Liver (tissue), 9 donors: ENCODE results near the gene DNM2. TPM values are rescaled to one million over a fixed set of nuclear protein-coding genes. Genes with fewer than 3 reads are reported as not detected.

ENCODE experiments used
- DNase-seq: peaks from one replicate; pipeline ENCODE4 v3.0.0-alpha.2; 2017; ENCODE audit warnings: low spot score
- H3K27ac ChIP-seq, 2 donors: one replicate each; pipeline ENCODE4 v1.7.0; 2013; ENCODE audit warnings: inconsistent platforms in 2 of 2, low read length in 2 of 2, control low read depth in 1 of 2, low read depth in 1 of 2, mild to moderate bottlenecking in 1 of 2
- H3K27me3 ChIP-seq, 4 donors: one replicate each; pipeline versions ENCODE4 v1.6.1 to v1.7.0; 2013; ENCODE audit warnings: low read length in 3 of 4, inconsistent platforms in 1 of 4, mild to moderate bottlenecking in 1 of 4, moderate library complexity in 1 of 4; ENCODE audit not compliant: control insufficient read depth in 4 of 4, insufficient read depth in 4 of 4
- H3K36me3 ChIP-seq, 4 donors: one replicate each; pipeline versions ENCODE4 v1.6.1 to v1.7.0; 2013; ENCODE audit warnings: low read length in 3 of 4, mild to moderate bottlenecking in 3 of 4, low read depth in 1 of 4, moderate library complexity in 1 of 4; ENCODE audit not compliant: control insufficient read depth in 4 of 4, insufficient read depth in 3 of 4
- H3K4me1 ChIP-seq, 4 donors: one replicate each; pipeline versions ENCODE4 v1.6.1 to v1.7.0; 2013; ENCODE audit warnings: low read length in 3 of 4, mild to moderate bottlenecking in 3 of 4, moderate library complexity in 1 of 4; ENCODE audit not compliant: control insufficient read depth in 4 of 4, insufficient read depth in 4 of 4
- H3K4me3 ChIP-seq, 3 donors: one replicate each; pipeline versions ENCODE4 v1.6.1 to v1.7.0; 2013; ENCODE audit warnings: low read length in 3 of 3, control low read depth in 1 of 3, low read depth in 1 of 3, mild to moderate bottlenecking in 1 of 3
- H3K9ac ChIP-seq, 2 donors: one replicate each; pipeline ENCODE4 v1.7.0; 2013; ENCODE audit warnings: low read length in 2 of 2, mild to moderate bottlenecking in 2 of 2, moderate library complexity in 2 of 2, control low read depth in 1 of 2, low read depth in 1 of 2
- H3K9me3 ChIP-seq, 4 donors: one replicate each; pipeline versions ENCODE4 v1.6.1 to v1.7.0; 2013; ENCODE audit warnings: low read length in 3 of 4; ENCODE audit not compliant: control insufficient read depth in 4 of 4
- ATF3 ChIP-seq: IDR thresholded peaks from 2 replicates; pipeline ENCODE4 v1.6.1; 2016; ENCODE audit warnings: antibody characterized with exemption
- CTCF ChIP-seq: fragments of 150-350 bp; IDR thresholded peaks from 2 replicates; pipeline ENCODE4 v1.5.1; 2017; ENCODE audit warnings: improper control_type of control experiment, low read depth, low read length; ENCODE audit not compliant: missing input control
- EGR1 ChIP-seq, 2 donors: IDR thresholded peaks; 2 replicates each; pipeline ENCODE4 v1.6.1; 2016 to 2018; ENCODE audit warnings: antibody characterized with exemption in 2 of 2, low read depth in 2 of 2
- FOXA2 ChIP-seq: IDR thresholded peaks from 2 replicates; pipeline ENCODE4 v1.6.1; 2016; ENCODE audit warnings: antibody characterized with exemption
- GABPA ChIP-seq, 2 donors: IDR thresholded peaks in 1 of 2; conservative IDR thresholded peaks in 1 of 2; 2 replicates each; pipeline ENCODE4 v1.6.1; 2016; ENCODE audit warnings: antibody characterized with exemption in 2 of 2, mild to moderate bottlenecking in 1 of 2, moderate library complexity in 1 of 2
- HNF4A ChIP-seq, 2 donors: conservative IDR thresholded peaks; 2 replicates each; pipeline ENCODE4 v1.6.1; 2016; ENCODE audit warnings: antibody characterized with exemption in 2 of 2, mild to moderate bottlenecking in 2 of 2
- JUND ChIP-seq, 2 donors: IDR thresholded peaks; 2 replicates each; pipeline ENCODE4 v1.6.1; 2016; ENCODE audit warnings: antibody characterized with exemption in 2 of 2
- MAX ChIP-seq: IDR thresholded peaks from 2 replicates; pipeline ENCODE4 v1.6.1; 2016; ENCODE audit warnings: antibody characterized with exemption
- NR2F2 ChIP-seq: IDR thresholded peaks from 2 replicates; pipeline ENCODE4 v1.6.1; 2016; ENCODE audit warnings: antibody characterized with exemption
- RAD21 ChIP-seq, 2 donors: IDR thresholded peaks; 2 replicates each; pipeline ENCODE4 v1.6.1; 2016; ENCODE audit warnings: antibody characterized with exemption in 2 of 2, mild to moderate bottlenecking in 2 of 2
- REST ChIP-seq: IDR thresholded peaks from 2 replicates; pipeline ENCODE4 v1.6.1; 2016; ENCODE audit warnings: antibody characterized with exemption, mild to moderate bottlenecking
- SP1 ChIP-seq: IDR thresholded peaks from 2 replicates; pipeline ENCODE4 v1.6.1; 2018; ENCODE audit warnings: antibody characterized with exemption, mild to moderate bottlenecking
- TAF1 ChIP-seq: conservative IDR thresholded peaks from 2 replicates; pipeline ENCODE4 v1.6.1; 2016; ENCODE audit warnings: antibody characterized with exemption, mild to moderate bottlenecking
- ZBTB33 ChIP-seq: IDR thresholded peaks from 2 replicates; pipeline ENCODE4 v1.6.1; 2016; ENCODE audit warnings: antibody characterized with exemption
- WGBS: extraction: QIAGEN DNeasy Blood & Tissue Kit; methylation state at CpG from one replicate; pipeline ENCODE4 v1.1.7; 2013; 5-methylcytosine and 5-hydroxymethylcytosine counted together
- polyA plus RNA-seq, 2 donors: library from polyadenylated mRNA; stranded (reverse) in 1 of 2; unstranded in 1 of 2; fragments of 200-250 nt in 1 of 2; fragments of >200 nt in 1 of 2; fragmentation: Nextera tagmentation in 1 of 2; extraction: Ambion mirVana in 1 of 2; gene quantifications; one replicate each; pipeline versions ENCODE4 v1.2.1 to v1.2.3, GENCODE V29; 2013 to 2015
- total RNA-seq, 2 donors: library from RNA; depleted of rRNA; stranded (reverse); fragments of >200 nt; gene quantifications; one replicate each; pipeline ENCODE4 v1.2.3, GENCODE V29; 2014
- donor health status: healthy.
- donor health status: healthy.
- donor health status: healthy.
- donor health status: healthy.
- donor health status: healthy.

Gene DNM2
- total and polyA plus RNA-seq, 4 donors, result 23.1 to 95.1 (median 59.1) TPM

- H3K27ac ChIP-seq, result peak overlapping the region; percentile 30 to 55
Observed at GRCh38 chr19:10766049-10766623, 48.3 kb downstream of the DNM2 start.

More at GRCh38 chr19:10766049-10766623, 48.3 kb downstream of the DNM2 start:
- Histone ChIP-seq H3K9me3 (no peaks in the 10 kb centered on the region), H3K27me3 (no peaks in the 10 kb centered on the region), H3K9ac (no peak overlapping the region), H3K4me1 (peaks cover 38 to 68% (median 63%) of the 10 kb centered on the region in 4 donors), H3K4me3 (no peak overlapping the region), H3K36me3 (peaks cover 0 to 6% (median 5%) of the 10 kb centered on the region in 4 donors)
- 78% methylated on average over 9 of the region's 9 CpGs for WGBS
- DNase-seq, result no peak
- no peak for TF ChIP-seq HNF4A (conservative IDR thresholded peaks at IDR 0.05)
- no peak for TF ChIP-seq JUND (IDR thresholded peaks at IDR 0.05)
- no peak for TF ChIP-seq SP1
- TF ChIP-seq NR2F2, result no peak
- no peak for TF ChIP-seq ZBTB33
- no peak for TF ChIP-seq RAD21 (IDR thresholded peaks at IDR 0.05)
- TF ChIP-seq FOXA2, result no peak
- no peak for TF ChIP-seq MAX
- no peak for TF ChIP-seq EGR1 (IDR thresholded peaks at IDR 0.05; ENCODE audit: low read depth in 2 of 2)
- no peak for TF ChIP-seq ATF3
- no peak for TF ChIP-seq CTCF
- no peak for TF ChIP-seq TAF1
- no peak for TF ChIP-seq REST
- no peak for TF ChIP-seq GABPA (IDR thresholded peaks at IDR 0.05 in 1 of 2, conservative IDR thresholded peaks at IDR 0.05 in 1 of 2)
